IMR-90 (cell line): Measurements from ENCODE around the gene ALDH18A1. TPM values are rescaled to one million over a fixed set of nuclear protein-coding genes. Genes with fewer than 3 reads are reported as not detected.

ENCODE experiments used
- ATAC-seq: fragments of 200-7000 bp; cut with Tn5 transposase; 2 replicates; pipeline ENCODE4 v1.9.1; 2020; ENCODE audit warnings: low read depth, mild to moderate bottlenecking, moderate library complexity
- BruUV-seq: library from RNA; stranded (reverse); fragments of 400-500 nt; replicated peaks from 2 replicates; lab custom pipeline; 2021; lab: Mats Ljungman, UMichigan
- CTCF ChIA-PET: fragments of 300-600 bp; formaldehyde crosslinking; extraction: SDS; loops from one replicate; lab custom pipeline; 2021; ENCODE audit warnings: antibody characterized with exemption; lab: Yijun Ruan, JAX
- POLR2A ChIA-PET: fragments of 300-600 bp; sonication (Branson Sonifier 250); formaldehyde crosslinking; loops from one replicate; lab custom pipeline; 2022; ENCODE audit warnings: antibody characterized with exemption; ENCODE audit not compliant: unreplicated experiment; lab: Charles Lee
- DNase-seq: peaks from one replicate; pipeline ENCODE4 v3.0.0; 2013
- H2AFZ ChIP-seq: replicated peaks from 2 replicates; pipeline ENCODE3; 2013; ENCODE audit warnings: low read length, mild to moderate bottlenecking; ENCODE audit not compliant: poor library complexity
- H2AK5ac ChIP-seq: 2 replicates; pipeline ENCODE4 v1.6.1; 2013; ENCODE audit warnings: low read depth, low read length, inconsistent platforms
- H2AK9ac ChIP-seq: replicated peaks from 2 replicates; pipeline ENCODE3; 2013; ENCODE audit warnings: mild to moderate bottlenecking, low read depth, low read length, moderate library complexity; ENCODE audit not compliant: poor library complexity
- H2BK120ac ChIP-seq: 2 replicates; pipeline ENCODE4 v1.6.1; 2013; ENCODE audit warnings: low read depth, low read length, inconsistent platforms
- H2BK15ac ChIP-seq: 3 replicates; pipeline ENCODE4 v1.6.1; 2013; ENCODE audit warnings: low read depth, low read length, inconsistent platforms
- H2BK20ac ChIP-seq: 2 replicates; pipeline ENCODE4 v1.6.1; 2013; ENCODE audit warnings: low read depth, mild to moderate bottlenecking, inconsistent platforms, low read length, moderate library complexity
- H2BK5ac ChIP-seq: 2 replicates; pipeline ENCODE4 v1.6.1; 2013; ENCODE audit warnings: mild to moderate bottlenecking, low read depth, low read length, inconsistent platforms; ENCODE audit not compliant: poor library complexity, severe bottlenecking
- H3K14ac ChIP-seq: replicated peaks from 2 replicates; pipeline ENCODE4 v1.6.1; 2013; ENCODE audit warnings: low read depth, low read length, inconsistent platforms
- H3K18ac ChIP-seq: 2 replicates; pipeline ENCODE4 v1.6.1; 2013; ENCODE audit warnings: low read depth, low read length, control low read depth
- H3K23ac ChIP-seq: 2 replicates; pipeline ENCODE4 v1.6.1; 2013; ENCODE audit warnings: low read depth, low read length, inconsistent platforms
- H3K27ac ChIP-seq: 2 replicates; pipeline ENCODE4 v1.5.1; 2013; ENCODE audit warnings: mild to moderate bottlenecking, control low read depth, low read length; ENCODE audit not compliant: insufficient read depth
- H3K27me3 ChIP-seq: 2 replicates; pipeline ENCODE4 v1.6.1; 2013; ENCODE audit warnings: low read length; ENCODE audit not compliant: control insufficient read depth, insufficient read depth
- H3K36me3 ChIP-seq: 2 replicates; pipeline ENCODE4 v1.6.1; 2013; ENCODE audit warnings: low read length, mixed read lengths; ENCODE audit not compliant: control insufficient read depth, insufficient read depth
- H3K4ac ChIP-seq: 2 replicates; pipeline ENCODE4 v1.6.1; 2013; ENCODE audit warnings: low read depth, low read length, inconsistent platforms
- H3K4me1 ChIP-seq: 2 replicates; pipeline ENCODE4 v1.6.1; 2013; ENCODE audit warnings: low read length, mixed read lengths; ENCODE audit not compliant: control insufficient read depth, insufficient read depth
- H3K4me2 ChIP-seq: 2 replicates; pipeline ENCODE4 v1.6.1; 2013; ENCODE audit warnings: low read depth, mild to moderate bottlenecking, control low read depth, low read length, moderate library complexity
- H3K4me3 ChIP-seq: 2 replicates; pipeline ENCODE4 v1.5.1; 2013; ENCODE audit warnings: low read depth, mild to moderate bottlenecking, control low read depth, low read length, moderate library complexity; ENCODE audit not compliant: insufficient read depth
- H3K56ac ChIP-seq: 2 replicates; pipeline ENCODE4 v1.6.1; 2013; ENCODE audit warnings: low read length, inconsistent platforms; ENCODE audit not compliant: insufficient read depth; ENCODE audit errors: extremely low read depth
- H3K79me1 ChIP-seq, 2 experiments: 2 replicates each; pipeline ENCODE4 v1.6.1; 2013; ENCODE audit warnings: low read length in 2 of 2, inconsistent platforms in 1 of 2, low read depth in 1 of 2
- H3K9ac ChIP-seq: 2 replicates; pipeline ENCODE4 v1.6.1; 2013; ENCODE audit warnings: low read depth, low read length, control low read depth
- H3K9me1 ChIP-seq: 2 replicates; pipeline ENCODE4 v1.6.1; 2013; ENCODE audit warnings: low read length, inconsistent platforms; ENCODE audit not compliant: insufficient read depth
- H3K9me3 ChIP-seq: 2 replicates; pipeline ENCODE4 v1.6.1; 2013; ENCODE audit warnings: low read length; ENCODE audit not compliant: control insufficient read depth, insufficient read depth
- H4K20me1 ChIP-seq: 2 replicates; pipeline ENCODE4 v1.6.1; 2013; ENCODE audit warnings: low read length, inconsistent platforms; ENCODE audit not compliant: insufficient read depth
- H4K5ac ChIP-seq: 2 replicates; pipeline ENCODE4 v1.6.1; 2013; ENCODE audit warnings: mild to moderate bottlenecking, low read depth, low read length, control low read depth
- H4K8ac ChIP-seq, 2 experiments: 2 replicates each; pipeline ENCODE4 v1.6.1; 2013; ENCODE audit warnings: low read depth in 2 of 2, low read length in 2 of 2, control low read depth in 1 of 2, inconsistent platforms in 1 of 2
- H4K91ac ChIP-seq: 2 replicates; pipeline ENCODE4 v1.6.1; 2013; ENCODE audit warnings: low read depth, low read length, inconsistent platforms; ENCODE audit not compliant: insufficient read depth
- CHD1 ChIP-seq: IDR thresholded peaks from 2 replicates; pipeline ENCODE4 v1.6.1; 2012; ENCODE audit warnings: low read depth, low read length, improper control_type of control experiment
- FOS ChIP-seq: fragments of 150-350 bp; IDR thresholded peaks from 2 replicates; pipeline ENCODE4 v1.6.1; 2016; ENCODE audit warnings: low read depth, low read length
- MXI1 ChIP-seq: IDR thresholded peaks from 2 replicates; pipeline ENCODE4 v1.6.1; 2012; ENCODE audit warnings: low read depth, mild to moderate bottlenecking, low read length, moderate library complexity, borderline replicate concordance
- RAD21 ChIP-seq: IDR thresholded peaks from 2 replicates; pipeline ENCODE4 v1.6.1; 2012; ENCODE audit warnings: low read length, improper control_type of control experiment
- RFX5 ChIP-seq: IDR thresholded peaks from 2 replicates; pipeline ENCODE4 v1.8.0; 2012; ENCODE audit warnings: low read depth, mild to moderate bottlenecking, low read length, moderate library complexity
- WGBS, 2 experiments: methylation state at CpG; one replicate each; pipeline versions ENCODE4 v1.1.5 to v1.1.7; 2013; ENCODE audit warnings: missing lambda C conversion rate in 2 of 2; ENCODE audit not compliant: insufficient read length in 1 of 2; ENCODE audit errors: extremely low coverage in 2 of 2; 5-methylcytosine and 5-hydroxymethylcytosine counted together
- dilution Hi-C: fragments of 300-500 bp; cut with HindIII; formaldehyde crosslinking; loops from one replicate; pipeline ENCODE4 v1.14.3; 2018; ENCODE audit warnings: low sequenced_read_pairs; ENCODE audit not compliant: unreplicated experiment
- in situ Hi-C: fragments of 300-500 bp; cut with MboI; formaldehyde crosslinking; loops from 3 replicates; pipeline ENCODE4 v1.14.3; 2019; ENCODE audit warnings: low sequenced_read_pairs, inconsistent platforms, mixed read lengths
- intact Hi-C: fragments of 100-400 bp; cut with micrococcal nuclease; formaldehyde crosslinking; loops from 2 replicates; pipeline ENCODE4 v1.10.0; 2022
- polyA plus RNA-seq, 3 experiments: library from polyadenylated mRNA; depleted of rRNA; stranded (reverse); fragments of >200 nt; gene quantifications; 2 replicates each; pipeline ENCODE4 v1.2.3, GENCODE V29; 2012; ENCODE audit warnings: low replicate concordance in 1 of 3
- total RNA-seq: library from RNA; depleted of rRNA; stranded (reverse); fragments of >200 nt; gene quantifications from 2 replicates; pipeline ENCODE4 v1.2.3, GENCODE V29; 2012

Gene ALDH18A1
- total and polyA plus RNA-seq, 2 of the 4 experiments (the other 2 are of a cell fraction): 93.4 to 232 TPM

DNA sequence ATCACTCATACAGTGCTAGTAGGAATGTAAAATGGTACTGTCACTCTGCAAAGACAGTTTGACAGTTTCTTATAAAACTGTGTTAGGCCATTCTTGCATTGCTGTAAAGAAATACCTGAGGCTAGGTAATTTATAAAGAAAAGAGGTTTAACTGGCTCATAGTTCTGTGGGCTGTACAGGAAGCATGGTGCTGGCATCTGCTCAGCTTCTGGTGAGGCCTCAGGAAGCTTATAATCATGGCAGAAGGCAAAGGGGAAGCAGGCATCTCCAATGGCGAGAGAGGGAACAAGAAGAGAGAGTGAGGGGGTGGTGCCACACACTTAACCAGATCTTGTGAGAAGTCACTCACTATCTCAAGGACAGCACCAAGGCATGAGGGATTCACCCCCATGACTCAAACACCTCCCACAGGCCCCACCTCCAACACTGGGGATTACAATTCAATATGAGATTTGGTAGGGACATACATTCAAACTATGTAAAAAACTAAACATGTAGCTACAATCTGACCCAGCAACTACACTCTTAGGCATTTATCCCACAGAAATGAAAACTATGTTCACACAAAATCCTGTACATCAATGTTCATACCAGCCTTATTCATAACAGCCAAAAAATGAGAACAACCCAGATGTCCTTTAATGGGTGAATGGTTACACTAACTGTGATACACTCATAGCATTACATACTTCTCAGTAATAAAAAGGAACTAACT, 5.0 kb downstream of the ALDH18A1 start:
- Histone ChIP-seq H3K14ac (no peak overlapping the region), H3K18ac (no peak overlapping the region), H3K36me3 (peaks cover 35% of the 10 kb centered on the region), H2AFZ (no peak overlapping the region), H2AK9ac (no peak overlapping the region), H2AK5ac (no peak overlapping the region), H3K9me1 (peaks cover 6% of the 10 kb centered on the region; the same call in 1 of the 2 replicates), H2BK20ac (no peak overlapping the region), H3K9me3 (peaks cover 2% of the 10 kb centered on the region; the same call in 1 of the 2 replicates), H4K91ac (no peak overlapping the region), H4K8ac (no peak overlapping the region), H3K9ac (no peak overlapping the region), H2BK5ac (no peak overlapping the region), H4K20me1 (peaks cover 16% of the 10 kb centered on the region), H3K79me1 (peaks cover 10 to 66% of the 10 kb centered on the region in 2 experiments), H3K27me3 (no peaks in the 10 kb centered on the region), H3K4me3 (no peak overlapping the region), H3K56ac (no peak overlapping the region), H3K4me1 (peaks cover 2% of the 10 kb centered on the region; the same call in 1 of the 2 replicates), H2BK120ac (no peak overlapping the region), H2BK15ac (no peak overlapping the region), H3K23ac (no peak overlapping the region), H3K27ac (no peak overlapping the region), H4K5ac (no peak overlapping the region), H3K4ac (no peak overlapping the region), H3K4me2 (no peak overlapping the region)
- in situ Hi-C loops: no loop called here
- BruUV-seq: no TSS peak
- dilution Hi-C loops: no loop called here
- ChIA-PET CTCF (interaction anchor here (0.6 kb wide), 1 partner anchor 105 kb away, joined by 3 read pairs; the partner anchor contains the start of gene ENTPD1), POLR2A (interaction anchor here (0.6 kb wide), 1 partner anchor 37 kb away, joined by 3 read pairs; no protein-coding TSS in a partner anchor)
- WGBS, 2 experiments: no CpG with 5 or more reads among the region's 1 CpG
- TF ChIP-seq CHD1 (no peak), RAD21 (no peak), RFX5 (no peak), MXI1 (no peak), FOS (no peak)
- intact Hi-C loops: no loop called here
- peak; percentile 36 for DNase-seq
- no peak for ATAC-seq
